ENCODE results near the gene SMURF2. TPM values are rescaled to one million over a fixed set of nuclear protein-coding genes. Genes with fewer than 3 reads are reported as not detected.

The SMURF2 gene
- total and polyA plus RNA-seq, 9 of the 15 experiments (the other 6 are each of a cell fraction or from before 2014, with no cell fraction given): 3.8 to 22.0 (median 14.8) TPM

DNA sequence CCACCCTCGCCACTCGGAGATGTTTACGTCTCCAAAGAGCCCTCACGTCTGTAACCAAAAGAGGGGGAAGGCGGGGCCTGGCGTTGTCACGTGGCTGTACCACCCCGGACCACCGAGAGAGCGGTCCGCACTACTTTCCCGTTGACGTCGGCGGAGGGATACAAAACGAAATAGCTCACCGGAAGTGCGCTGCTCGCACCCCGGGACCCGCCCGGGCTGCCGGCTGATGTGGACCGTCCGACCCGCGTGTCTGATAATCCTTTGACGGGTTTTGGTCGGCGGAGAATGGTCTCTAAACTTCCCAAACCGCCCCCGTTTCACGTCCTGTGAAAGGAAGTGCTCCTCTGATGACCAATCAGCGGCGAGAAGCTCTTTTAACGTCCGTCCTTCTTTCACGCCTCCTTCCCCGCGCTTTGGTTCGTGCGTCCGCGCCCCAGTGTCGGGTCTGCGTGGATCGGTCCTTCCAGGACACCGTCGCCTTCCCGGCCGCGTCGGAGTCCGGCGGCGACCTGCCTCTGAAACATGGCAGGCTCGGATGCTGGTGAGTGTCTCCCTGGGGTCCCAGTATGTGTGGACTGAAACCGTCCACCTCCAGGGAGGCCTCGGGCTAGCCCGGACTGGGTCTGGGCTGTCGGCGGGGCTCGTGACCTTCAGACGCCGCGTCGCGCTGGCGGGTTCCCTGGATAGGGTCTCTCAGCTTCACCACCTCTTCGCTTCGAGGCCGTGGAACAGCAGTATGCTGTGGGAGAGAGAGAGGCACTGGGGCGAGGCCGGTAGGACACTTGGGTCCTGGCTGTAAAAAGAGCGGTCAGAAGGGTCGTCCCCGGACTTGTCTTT, 155.3 kb downstream of the SMURF2 start, which contains the start of gene CEP95 (continued):
- TF ChIP-seq ZNF146 (CRISPR knock-in tag; IDR thresholded peaks at IDR 0.05; ENCODE audit: unreplicated experiment) (no peak), NONO (IDR thresholded peaks at IDR 0.05; ENCODE audit: low read depth in 2 of 2, low read length in 1 of 2) (0 out of 4 replicates have a peak, but pooled peaks of 1 of the 2 experiments have one; percentile 11), TEAD1 (CRISPR knock-in tag; IDR thresholded peaks at IDR 0.05) (peak in 1 of 2 experiments; percentile 74; a peak in 2 of 4 replicates), TCF3 (CRISPR knock-in tag; IDR thresholded peaks at IDR 0.05) (no peak), ARID2 (IDR thresholded peaks at IDR 0.05) (no peak), ZNF124 (CRISPR knock-in tag; IDR thresholded peaks at IDR 0.05) (no peak), ZNF408 (CRISPR knock-in tag; IDR thresholded peaks at IDR 0.05; ENCODE audit: low read depth) (no peak), TAF7 (tag; IDR thresholded peaks at IDR 0.05) (peak; percentile 71), TRIM24 (IDR thresholded peaks at IDR 0.05) (peak; percentile 13 to 63; a peak in 3 of 4 replicates), PCBP1 (IDR thresholded peaks at IDR 0.05; ENCODE audit: low read depth, low read length, poor library complexity, severe bottlenecking) (no peak), POLR2A (conservative IDR thresholded peaks at IDR 0.05) (peak; percentile 72), NR1H2 (CRISPR knock-in tag; IDR thresholded peaks at IDR 0.05) (0 out of 2 replicates have a peak, but pooled peaks have one; percentile 87), NFE2 (IDR thresholded peaks at IDR 0.05; ENCODE audit: low read depth) (no peak), ZNF274 (IDR thresholded peaks at IDR 0.05; ENCODE audit: borderline replicate concordance, low read depth, low read length) (no peak), ZNF766 (CRISPR knock-in tag; conservative IDR thresholded peaks at IDR 0.05) (no peak), MYNN (IDR thresholded peaks at IDR 0.05) (no peak), MYNN (CRISPR knock-in tag; IDR thresholded peaks at IDR 0.05) (no peak), ZC3H8 (IDR thresholded peaks at IDR 0.05) (0 out of 2 replicates have a peak, but pooled peaks have one; percentile 11), DNMT1 (IDR thresholded peaks at IDR 0.05) (no peak), SREBF2 (CRISPR knock-in tag; IDR thresholded peaks at IDR 0.05) (no peak)
- TF ChIP-seq, protein P1, sequence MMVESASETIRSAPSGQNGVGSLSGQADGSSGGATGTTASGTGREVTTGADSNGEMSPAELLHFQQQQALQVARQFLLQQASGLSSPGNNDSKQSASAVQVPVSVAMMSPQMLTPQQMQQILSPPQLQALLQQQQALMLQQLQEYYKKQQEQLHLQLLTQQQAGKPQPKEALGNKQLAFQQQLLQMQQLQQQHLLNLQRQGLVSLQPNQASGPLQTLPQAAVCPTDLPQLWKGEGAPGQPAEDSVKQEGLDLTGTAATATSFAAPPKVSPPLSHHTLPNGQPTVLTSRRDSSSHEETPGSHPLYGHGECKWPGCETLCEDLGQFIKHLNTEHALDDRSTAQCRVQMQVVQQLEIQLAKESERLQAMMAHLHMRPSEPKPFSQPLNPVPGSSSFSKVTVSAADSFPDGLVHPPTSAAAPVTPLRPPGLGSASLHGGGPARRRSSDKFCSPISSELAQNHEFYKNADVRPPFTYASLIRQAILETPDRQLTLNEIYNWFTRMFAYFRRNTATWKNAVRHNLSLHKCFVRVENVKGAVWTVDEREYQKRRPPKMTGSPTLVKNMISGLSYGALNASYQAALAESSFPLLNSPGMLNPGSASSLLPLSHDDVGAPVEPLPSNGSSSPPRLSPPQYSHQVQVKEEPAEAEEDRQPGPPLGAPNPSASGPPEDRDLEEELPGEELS (CRISPR knock-in tag; IDR thresholded peaks at IDR 0.05; ENCODE audit: borderline replicate concordance): no peak; the same call in 1 of the 2 replicates
- TF ChIP-seq, protein P2, sequence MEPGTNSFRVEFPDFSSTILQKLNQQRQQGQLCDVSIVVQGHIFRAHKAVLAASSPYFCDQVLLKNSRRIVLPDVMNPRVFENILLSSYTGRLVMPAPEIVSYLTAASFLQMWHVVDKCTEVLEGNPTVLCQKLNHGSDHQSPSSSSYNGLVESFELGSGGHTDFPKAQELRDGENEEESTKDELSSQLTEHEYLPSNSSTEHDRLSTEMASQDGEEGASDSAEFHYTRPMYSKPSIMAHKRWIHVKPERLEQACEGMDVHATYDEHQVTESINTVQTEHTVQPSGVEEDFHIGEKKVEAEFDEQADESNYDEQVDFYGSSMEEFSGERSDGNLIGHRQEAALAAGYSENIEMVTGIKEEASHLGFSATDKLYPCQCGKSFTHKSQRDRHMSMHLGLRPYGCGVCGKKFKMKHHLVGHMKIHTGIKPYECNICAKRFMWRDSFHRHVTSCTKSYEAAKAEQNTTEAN (CRISPR knock-in tag; IDR thresholded peaks at IDR 0.05): no peak; the same call in 1 of the 2 replicates
- TF ChIP-seq, protein P3, sequence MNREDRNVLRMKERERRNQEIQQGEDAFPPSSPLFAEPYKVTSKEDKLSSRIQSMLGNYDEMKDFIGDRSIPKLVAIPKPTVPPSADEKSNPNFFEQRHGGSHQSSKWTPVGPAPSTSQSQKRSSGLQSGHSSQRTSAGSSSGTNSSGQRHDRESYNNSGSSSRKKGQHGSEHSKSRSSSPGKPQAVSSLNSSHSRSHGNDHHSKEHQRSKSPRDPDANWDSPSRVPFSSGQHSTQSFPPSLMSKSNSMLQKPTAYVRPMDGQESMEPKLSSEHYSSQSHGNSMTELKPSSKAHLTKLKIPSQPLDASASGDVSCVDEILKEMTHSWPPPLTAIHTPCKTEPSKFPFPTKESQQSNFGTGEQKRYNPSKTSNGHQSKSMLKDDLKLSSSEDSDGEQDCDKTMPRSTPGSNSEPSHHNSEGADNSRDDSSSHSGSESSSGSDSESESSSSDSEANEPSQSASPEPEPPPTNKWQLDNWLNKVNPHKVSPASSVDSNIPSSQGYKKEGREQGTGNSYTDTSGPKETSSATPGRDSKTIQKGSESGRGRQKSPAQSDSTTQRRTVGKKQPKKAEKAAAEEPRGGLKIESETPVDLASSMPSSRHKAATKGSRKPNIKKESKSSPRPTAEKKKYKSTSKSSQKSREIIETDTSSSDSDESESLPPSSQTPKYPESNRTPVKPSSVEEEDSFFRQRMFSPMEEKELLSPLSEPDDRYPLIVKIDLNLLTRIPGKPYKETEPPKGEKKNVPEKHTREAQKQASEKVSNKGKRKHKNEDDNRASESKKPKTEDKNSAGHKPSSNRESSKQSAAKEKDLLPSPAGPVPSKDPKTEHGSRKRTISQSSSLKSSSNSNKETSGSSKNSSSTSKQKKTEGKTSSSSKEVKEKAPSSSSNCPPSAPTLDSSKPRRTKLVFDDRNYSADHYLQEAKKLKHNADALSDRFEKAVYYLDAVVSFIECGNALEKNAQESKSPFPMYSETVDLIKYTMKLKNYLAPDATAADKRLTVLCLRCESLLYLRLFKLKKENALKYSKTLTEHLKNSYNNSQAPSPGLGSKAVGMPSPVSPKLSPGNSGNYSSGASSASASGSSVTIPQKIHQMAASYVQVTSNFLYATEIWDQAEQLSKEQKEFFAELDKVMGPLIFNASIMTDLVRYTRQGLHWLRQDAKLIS (CRISPR knock-in tag; IDR thresholded peaks at IDR 0.05): peak; percentile 29; the same call in 1 of the 2 replicates

Measured in K562 (cell line).